ENCODE results near the gene SH3RF2.

DNA sequence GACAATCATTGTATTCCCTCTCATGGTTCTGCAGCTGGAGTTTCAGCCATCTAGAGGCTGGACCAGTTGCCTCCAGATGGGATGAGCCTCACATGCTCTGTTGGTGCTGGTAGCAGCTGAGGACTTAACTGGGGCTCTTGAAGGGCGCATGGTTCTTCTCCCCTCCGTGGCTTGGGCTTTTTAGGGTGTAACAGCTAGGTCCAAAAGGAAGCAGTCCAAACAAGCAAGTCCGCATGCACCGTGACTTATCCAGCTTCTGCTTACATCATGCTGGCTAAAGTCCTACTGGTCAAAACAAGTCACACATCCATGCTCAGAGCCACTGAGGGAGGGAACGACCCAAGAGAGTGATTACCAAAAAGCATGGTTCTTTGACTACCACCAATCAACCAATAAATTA is 31.6 kb upstream of the SH3RF2 start:
- TF ChIP-seq, protein P1, sequence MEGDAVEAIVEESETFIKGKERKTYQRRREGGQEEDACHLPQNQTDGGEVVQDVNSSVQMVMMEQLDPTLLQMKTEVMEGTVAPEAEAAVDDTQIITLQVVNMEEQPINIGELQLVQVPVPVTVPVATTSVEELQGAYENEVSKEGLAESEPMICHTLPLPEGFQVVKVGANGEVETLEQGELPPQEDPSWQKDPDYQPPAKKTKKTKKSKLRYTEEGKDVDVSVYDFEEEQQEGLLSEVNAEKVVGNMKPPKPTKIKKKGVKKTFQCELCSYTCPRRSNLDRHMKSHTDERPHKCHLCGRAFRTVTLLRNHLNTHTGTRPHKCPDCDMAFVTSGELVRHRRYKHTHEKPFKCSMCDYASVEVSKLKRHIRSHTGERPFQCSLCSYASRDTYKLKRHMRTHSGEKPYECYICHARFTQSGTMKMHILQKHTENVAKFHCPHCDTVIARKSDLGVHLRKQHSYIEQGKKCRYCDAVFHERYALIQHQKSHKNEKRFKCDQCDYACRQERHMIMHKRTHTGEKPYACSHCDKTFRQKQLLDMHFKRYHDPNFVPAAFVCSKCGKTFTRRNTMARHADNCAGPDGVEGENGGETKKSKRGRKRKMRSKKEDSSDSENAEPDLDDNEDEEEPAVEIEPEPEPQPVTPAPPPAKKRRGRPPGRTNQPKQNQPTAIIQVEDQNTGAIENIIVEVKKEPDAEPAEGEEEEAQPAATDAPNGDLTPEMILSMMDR (IDR thresholded peaks at IDR 0.05; ENCODE audit: low read length) = no peak
- TF ChIP-seq EZH2 (IDR thresholded peaks at IDR 0.05; ENCODE audit: borderline replicate concordance, low read length) = no peak

Data from OCI-LY1 (cell line).